Measurements from ENCODE around the gene ETV4.

Gene ETV4

DNA sequence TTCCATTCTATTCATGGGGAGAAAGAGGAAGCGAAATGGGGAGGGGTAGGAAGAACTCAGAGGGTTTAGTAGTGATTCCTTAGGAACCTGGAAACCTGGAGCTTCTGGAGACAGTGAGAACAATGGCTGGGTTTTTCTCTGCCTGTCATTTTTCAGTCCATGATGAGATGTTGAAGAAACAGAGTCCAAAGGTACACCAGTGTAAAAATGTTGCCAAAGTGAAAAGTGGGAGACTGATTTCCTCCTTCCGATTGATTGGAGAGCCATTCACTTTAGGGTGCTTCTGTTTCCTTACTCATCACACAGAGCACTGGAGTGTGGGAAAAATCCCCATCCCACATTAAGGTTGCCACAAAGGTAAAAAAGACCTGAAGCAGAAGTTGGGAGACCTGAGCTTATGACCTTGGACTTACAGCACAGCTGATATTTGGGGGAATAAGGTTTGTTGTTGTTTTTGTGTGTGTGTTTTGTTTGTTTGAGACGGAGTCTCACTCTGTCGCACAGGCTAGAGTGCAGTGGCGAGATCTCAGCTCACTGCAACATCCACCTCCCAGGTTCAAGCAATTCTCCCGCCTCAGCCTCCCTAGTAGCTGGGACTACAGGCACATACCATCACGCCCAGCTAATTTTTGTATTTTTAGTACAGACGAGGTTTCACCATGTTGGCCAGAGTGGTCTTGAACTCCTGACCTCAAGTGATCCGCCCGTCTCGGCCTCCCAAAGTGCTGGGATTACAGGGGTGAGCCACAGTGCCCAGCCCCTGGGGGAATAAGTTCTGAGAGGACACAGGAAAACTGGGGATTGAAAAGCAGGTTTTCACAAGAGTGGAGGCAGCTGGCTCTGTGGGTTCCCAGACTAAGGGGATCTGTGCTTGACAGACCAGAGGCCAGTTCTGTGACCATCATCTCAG is 63.8 kb downstream of the ETV4 start:
- Histone ChIP-seq H3K4me3 (ENCODE audit: low read depth in 1 of 2, low read length in 1 of 2) (no peak overlapping the region), H3K9me3 (no peaks in the 10 kb centered on the region), H3K27me3 (no peaks in the 10 kb centered on the region), H3K27ac (no peak overlapping the region), H3K4me1 (ENCODE audit: control insufficient read depth in 1 of 2, insufficient read depth in 1 of 2, low read depth in 1 of 2, low read length in 1 of 2) (peaks cover 19 to 23% of the 10 kb centered on the region in 2 experiments), H3K36me3 (no peaks in the 10 kb centered on the region)
- no peak for TF ChIP-seq CTCF (IDR thresholded peaks at IDR 0.05)

DNA sequence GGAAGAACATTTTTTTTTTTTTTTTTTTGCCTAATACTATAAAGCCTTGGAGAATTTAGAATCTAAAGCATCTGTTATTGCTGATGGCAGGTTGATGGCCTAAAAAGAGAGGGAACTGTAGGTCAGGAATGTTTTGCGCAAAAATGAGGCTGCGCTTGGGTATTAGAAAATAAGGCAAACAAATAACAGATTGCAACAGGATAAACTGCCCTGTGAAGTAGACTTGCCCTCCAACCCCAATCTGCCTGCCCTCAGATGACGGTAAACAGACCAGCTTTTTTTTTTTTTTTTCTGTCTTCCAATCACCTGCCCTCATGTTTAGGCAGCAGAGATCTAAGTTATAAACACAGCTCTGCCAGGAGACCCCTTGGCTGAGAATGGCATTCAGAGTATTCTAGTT is 66.2 kb downstream of the ETV4 start:
- Histone ChIP-seq H3K9me3 (no peaks in the 10 kb centered on the region), H3K4me1 (ENCODE audit: control insufficient read depth in 1 of 2, insufficient read depth in 1 of 2, low read depth in 1 of 2, low read length in 1 of 2) (peaks cover 12 to 15% of the 10 kb centered on the region in 2 experiments), H3K27ac (no peak overlapping the region), H3K36me3 (no peaks in the 10 kb centered on the region), H3K4me3 (ENCODE audit: low read depth in 1 of 2, low read length in 1 of 2) (no peak overlapping the region), H3K27me3 (no peaks in the 10 kb centered on the region)
- no peak for TF ChIP-seq CTCF (IDR thresholded peaks at IDR 0.05)
